GM18870 (cell line): Measurements from ENCODE around the gene SAMHD1.
"Not testable (repeated sequence)": the region's sequence is repeated elsewhere in the genome, so short reads cannot be mapped to it uniquely, and the experiment has no call there.

Experiments used
- ATAC-seq: cut with Tn5 transposase; IDR thresholded peaks from one replicate; pipeline ENCODE4 v1.9.1; 2021; ENCODE audit warnings: moderate library complexity; ENCODE audit not compliant: unreplicated experiment

The SAMHD1 gene

GRCh38 chr20:36875702-36876472 lies 75.6 kb downstream of the SAMHD1 start, which contains the start of gene TLDC2:
Gene TLDC2, plus strand, starts transcription at chr20:36876138. Its CDS starts 37 bp downstream, at chr20:36876175.
- no peak for ATAC-seq

DNA sequence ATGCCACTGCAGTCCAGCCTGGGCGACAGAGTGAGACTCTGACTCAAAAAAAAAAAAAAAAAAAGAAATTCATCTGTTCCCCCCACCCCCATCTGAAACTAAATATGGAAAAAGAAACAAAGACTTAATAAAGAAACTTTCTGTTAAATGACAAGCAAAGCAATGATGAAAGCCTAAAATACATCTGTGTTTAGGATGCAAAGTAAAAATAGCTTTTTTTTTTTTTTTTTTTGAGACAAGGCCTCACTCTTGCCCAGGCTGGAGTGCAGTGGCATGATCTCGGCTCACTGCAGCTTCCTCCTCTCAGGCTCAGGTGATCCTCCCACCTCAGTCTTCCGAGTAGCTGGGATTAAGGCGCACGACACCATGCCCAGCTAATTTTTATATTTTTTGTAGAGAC lies 76.4 kb downstream of the SAMHD1 start:
- not testable (repeated sequence) for ATAC-seq

DNA sequence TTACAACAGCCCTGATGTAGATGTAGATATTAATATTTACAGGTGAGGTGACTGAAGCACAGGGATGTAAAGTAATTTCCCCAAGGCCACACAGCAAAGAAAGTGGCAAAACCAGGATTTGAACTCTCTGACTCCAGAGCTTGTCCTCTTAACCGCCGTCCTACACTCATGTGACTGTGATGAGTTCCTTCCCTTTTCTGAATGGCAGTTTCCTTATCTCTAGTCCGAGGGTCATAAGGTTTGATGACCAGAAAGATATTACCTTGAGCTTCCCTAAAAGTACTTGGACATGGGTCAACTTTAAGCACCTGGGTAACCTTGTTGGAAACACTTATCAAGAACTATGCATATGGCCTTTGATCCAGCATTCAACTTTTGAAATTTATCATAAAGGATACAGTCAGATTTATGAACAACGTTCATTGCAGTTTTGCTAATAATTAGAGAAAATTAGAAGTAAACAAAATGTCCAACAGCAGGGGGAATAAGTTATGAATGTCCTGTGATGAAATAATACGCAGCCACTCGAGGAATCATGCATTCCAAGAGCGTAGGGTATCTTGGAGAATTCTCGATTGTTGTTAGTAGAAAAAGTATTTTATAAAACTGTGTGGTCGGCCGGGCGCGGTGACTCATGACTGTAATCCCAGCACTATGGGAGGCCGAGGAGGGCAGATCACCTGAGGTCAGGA lies 77.9 kb downstream of the SAMHD1 start:
- no peak for ATAC-seq

DNA sequence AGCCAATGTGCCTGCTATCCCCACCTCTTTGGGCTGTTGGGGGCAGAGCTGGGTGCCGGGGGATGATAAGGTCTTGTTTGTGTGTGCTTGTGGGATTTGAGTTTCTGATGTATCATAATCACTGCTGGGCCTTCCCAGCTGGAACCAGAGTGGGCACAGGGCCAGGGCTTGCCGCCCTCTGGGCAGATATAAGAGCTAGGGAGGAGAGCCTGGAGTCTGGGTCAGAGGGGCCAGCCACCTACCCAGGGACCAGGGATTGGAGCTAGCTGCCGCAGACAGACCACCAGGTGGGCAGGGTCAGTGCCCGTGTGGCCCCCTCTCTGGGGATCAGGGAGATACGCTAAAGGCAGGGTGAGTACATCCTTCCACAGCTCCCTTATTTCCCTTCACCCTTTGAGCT lies 78.7 kb downstream of the SAMHD1 start:
- ATAC-seq, result no peak

DNA sequence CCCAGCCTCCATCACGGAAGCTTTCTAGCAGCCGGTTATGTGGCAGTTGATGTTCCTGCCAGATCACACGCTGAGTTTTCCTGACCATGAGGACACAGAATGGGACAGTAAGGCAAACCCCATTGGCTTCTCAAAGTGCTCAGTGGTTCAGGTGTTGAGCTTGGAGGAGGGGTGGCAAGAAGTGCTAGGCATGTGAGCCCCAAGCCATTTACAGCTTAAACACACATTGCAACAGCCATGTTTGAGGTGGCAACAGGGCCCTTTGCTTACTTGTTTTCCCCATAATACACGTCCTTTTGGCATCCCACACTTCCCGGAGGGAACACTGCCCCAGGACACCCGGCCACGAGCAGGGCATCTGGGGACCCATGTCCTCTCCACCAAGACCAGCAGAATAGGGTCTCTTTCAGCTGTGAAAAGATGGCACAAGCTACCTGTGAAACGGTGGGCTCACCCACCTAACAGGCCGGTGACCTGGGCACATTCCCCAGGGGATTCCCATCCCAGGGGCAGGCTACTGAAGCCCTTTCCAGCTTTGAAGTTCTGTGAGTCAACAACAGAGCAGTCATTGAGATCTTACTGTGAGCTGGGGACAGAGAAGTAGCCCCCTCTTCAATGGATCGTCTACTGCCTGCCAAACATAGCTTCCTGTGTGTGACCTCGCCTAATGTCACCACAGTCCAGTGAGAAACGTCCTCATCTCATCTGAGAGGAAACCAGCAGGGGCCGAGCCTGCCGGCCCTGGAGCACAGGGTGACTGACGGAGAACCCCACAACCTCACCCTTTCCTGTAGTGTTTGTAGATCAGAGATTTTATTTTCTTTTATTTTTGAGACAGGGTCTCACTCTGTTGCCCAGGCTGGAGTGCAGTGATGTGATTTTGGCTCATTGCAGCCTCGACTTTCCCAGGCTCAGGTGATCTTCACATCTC lies 79.6 kb downstream of the SAMHD1 start:
- ATAC-seq, result no peak

DNA sequence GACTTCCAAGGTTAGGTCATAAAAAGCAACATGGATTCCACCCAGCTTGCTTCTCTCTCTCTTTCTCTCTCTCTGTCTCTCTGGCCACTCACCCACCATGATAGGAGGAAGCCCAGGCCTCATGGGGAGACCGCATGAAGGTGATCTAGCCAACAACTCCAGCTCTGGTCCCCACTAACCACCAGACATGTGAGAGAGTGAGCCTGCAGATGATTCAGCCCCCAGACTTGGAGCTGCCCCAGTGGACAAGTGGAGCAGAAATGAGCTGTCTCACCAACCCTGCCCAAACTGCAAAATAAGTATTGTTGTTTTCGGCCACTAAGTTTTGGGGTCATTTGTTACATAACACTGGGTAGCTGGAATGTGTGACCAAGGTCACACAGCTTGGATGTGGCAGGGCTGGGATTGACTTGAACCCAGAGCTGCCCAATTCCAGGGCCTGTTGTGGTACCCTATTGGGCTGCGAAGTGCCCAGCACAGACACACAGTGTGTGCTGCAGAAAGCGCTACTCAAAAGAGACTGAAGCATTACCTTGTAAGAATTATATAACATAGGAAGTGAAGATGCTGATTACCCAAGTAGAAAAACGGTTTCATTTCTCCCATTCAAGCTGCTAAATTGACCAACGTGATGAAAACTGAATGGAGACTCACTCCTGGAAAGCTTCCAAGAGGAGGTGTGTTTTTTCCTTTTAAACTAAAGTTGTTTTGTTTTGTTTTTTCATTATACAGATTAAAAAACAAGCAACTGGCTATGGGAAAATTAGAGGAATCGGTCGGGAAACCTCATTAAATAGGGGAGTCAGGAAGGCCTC lies 84.6 kb downstream of the SAMHD1 start:
- no peak for ATAC-seq

GRCh38 chr20:36866164-36866563 lies 85.3 kb downstream of the SAMHD1 start:
- ATAC-seq, result no peak

DNA sequence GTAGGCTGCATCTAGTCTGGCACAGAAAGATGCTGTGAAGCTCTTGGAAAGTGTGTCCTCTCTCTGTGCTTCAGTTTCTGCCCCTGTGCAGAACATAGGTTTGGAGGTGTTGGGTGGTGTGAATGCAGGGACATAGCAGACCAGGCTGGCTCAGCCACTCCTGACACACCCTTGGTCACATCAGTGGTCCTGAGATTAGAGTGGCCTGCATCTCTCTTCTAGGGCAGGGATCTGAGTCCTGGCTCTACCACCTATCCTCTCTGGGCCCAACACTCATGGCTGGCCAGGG lies 85.7 kb downstream of the SAMHD1 start:
- no peak for ATAC-seq

GRCh38 chr20:36865076-36865860 lies 86.2 kb downstream of the SAMHD1 start:
- no peak for ATAC-seq

DNA sequence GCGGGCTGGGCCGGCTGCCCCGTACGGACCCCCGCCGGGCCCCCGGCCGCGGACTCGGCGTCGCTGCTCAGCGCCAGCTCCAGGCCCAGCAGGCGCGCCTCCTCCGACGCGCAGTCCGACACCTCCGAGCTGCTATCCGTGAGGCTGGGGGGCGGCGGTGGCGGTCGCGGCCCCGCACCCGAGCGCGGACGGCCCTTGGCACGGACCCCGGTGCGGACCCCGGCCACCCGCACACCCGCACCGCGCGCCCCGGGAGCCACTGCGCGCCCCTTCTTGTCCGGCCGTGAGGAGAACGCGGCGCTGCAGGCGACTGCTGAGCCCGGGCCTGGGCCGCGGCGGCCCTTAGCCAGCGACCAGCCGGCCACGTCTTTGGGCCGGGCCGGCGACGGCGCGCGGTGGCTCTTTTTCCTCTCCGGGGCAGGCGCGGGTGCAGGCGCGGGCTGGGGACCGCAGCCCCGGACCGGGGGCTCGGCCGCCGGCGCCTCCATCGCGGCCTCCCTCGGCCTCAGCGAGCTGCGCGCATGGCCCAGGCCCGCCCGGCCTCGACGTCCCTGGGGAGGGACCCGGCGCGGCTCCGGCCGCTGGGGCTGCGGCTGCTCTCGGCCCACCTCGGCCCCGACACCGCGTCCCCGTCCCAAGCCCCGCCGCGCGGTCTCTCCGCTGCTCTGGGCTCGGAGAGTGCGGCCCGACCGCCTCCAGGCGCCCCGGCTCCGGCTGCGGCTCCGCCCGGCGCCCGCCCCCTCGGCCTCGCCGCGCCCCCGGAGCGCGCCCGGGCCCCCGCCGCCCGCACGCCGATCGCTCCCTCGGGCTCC lies 88.4 kb downstream of the SAMHD1 start:
- no peak for ATAC-seq

GRCh38 chr20:36861875-36862801 lies 89.4 kb downstream of the SAMHD1 start:
- ATAC-seq, result no peak

DNA sequence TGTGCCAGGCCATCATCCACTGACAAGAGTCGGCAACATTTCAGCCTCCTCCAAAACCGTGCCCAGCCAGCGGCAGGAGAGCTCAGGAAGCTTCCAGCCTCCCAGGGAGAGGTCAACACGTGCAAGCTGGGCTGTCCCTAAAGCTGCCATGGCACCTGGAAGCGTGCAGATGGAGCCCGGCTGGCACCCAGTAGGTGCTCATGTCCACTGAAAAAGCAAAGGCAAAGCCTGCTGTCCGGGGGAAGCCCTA lies 90.0 kb downstream of the SAMHD1 start:
- no peak for ATAC-seq

- no peak for ATAC-seq
Observed at GRCh38 chr20:36860811-36861624, 90.5 kb downstream of the SAMHD1 start.

- no peak for ATAC-seq
Observed at GRCh38 chr20:36860339-36860738, 91.2 kb downstream of the SAMHD1 start.

- no peak for ATAC-seq
Observed at GRCh38 chr20:36859700-36860330, 91.7 kb downstream of the SAMHD1 start.

DNA sequence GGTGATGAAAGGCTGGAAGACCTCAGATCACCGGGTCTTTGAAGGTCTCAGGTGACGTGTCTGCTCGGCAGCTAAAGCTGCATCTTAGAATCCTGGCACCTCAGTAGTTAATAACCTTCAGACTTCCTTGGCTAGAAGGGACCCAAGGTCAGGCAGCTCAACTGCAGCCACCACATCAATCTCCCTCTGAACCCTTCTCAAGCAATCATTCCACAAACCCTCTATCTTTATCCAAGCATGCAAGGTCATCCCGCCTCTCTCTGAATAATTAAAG lies 92.3 kb downstream of the SAMHD1 start:
- no peak for ATAC-seq
